ENCODE results near the gene SLC28A3. TPM values are rescaled to one million over a fixed set of nuclear protein-coding genes. Genes with fewer than 3 reads are reported as not detected.

SLC28A3 gene
- total and polyA plus RNA-seq, 2 of the 8 experiments (the other 6 are each of a cell fraction or from before 2014, with no cell fraction given): 0.02 TPM; not detected in 1

GRCh38 chr9:84303061-84303460, 37.5 kb downstream of the SLC28A3 start (continued):
- TF ChIP-seq ATF3 (IDR thresholded peaks at IDR 0.05; ENCODE audit: insufficient read depth, low read depth, low read length): no peak
- no peak for TF ChIP-seq YY1 (IDR thresholded peaks at IDR 0.05; ENCODE audit: low read depth, low read length)
- no peak for TF ChIP-seq HDAC6 (IDR thresholded peaks at IDR 0.05; ENCODE audit: low read depth, low read length)
- no peak for TF ChIP-seq MAFK (IDR thresholded peaks at IDR 0.05; ENCODE audit: low read depth, low read length)
- TF ChIP-seq RFX5 (IDR thresholded peaks at IDR 0.05; ENCODE audit: borderline replicate concordance, low read depth, low read length): no peak
- TF ChIP-seq SIRT6 (IDR thresholded peaks at IDR 0.05; ENCODE audit: low read length): no peak
- no peak for TF ChIP-seq POU5F1 (IDR thresholded peaks at IDR 0.05; ENCODE audit: low read depth, low read length)
